Activated T-helper 17 cell treated with anti-CD3 and anti-CD28 coated beads, Interleukin-2, amount 50 U/mL, for 72 hours (primary cell): ENCODE measurements around the gene C1orf174. TPM values are rescaled to one million over a fixed set of nuclear protein-coding genes. Genes with fewer than 3 reads are reported as not detected.

Experiments
- ATAC-seq: fragments of 150-1000 bp; cut with Tn5 transposase; replicated peaks from 2 replicates; pipeline ENCODE4 v1.10.0; 2021; ENCODE audit warnings: mild to moderate bottlenecking, moderate library complexity
- H3K27ac Mint-ChIP-seq: one replicate; pipeline ENCODE4 v1.8.0; 2022; ENCODE audit warnings: mixed read lengths
- H3K27me3 Mint-ChIP-seq: one replicate; pipeline ENCODE4 v1.8.0; 2022; ENCODE audit warnings: mixed read lengths
- H3K36me3 Mint-ChIP-seq: one replicate; pipeline ENCODE4 v1.8.0; 2022; ENCODE audit warnings: low read depth, mild to moderate bottlenecking, mixed read lengths
- H3K4me1 Mint-ChIP-seq: one replicate; pipeline ENCODE4 v1.8.0; 2022; ENCODE audit warnings: mixed read lengths
- H3K4me3 Mint-ChIP-seq: one replicate; pipeline ENCODE4 v1.8.0; 2022; ENCODE audit warnings: mild to moderate bottlenecking, mixed read lengths
- H3K9me3 Mint-ChIP-seq: one replicate; pipeline ENCODE4 v1.8.0; 2022; ENCODE audit warnings: mixed read lengths
- total RNA-seq, 2 donors: library from RNA; stranded (reverse); gene quantifications; one replicate each; pipeline ENCODE4 v1.2.3, GENCODE V29; 2022

Gene C1orf174
- 10 to 100 TPM; 25.1 to 33.2 TPM for total RNA-seq

DNA sequence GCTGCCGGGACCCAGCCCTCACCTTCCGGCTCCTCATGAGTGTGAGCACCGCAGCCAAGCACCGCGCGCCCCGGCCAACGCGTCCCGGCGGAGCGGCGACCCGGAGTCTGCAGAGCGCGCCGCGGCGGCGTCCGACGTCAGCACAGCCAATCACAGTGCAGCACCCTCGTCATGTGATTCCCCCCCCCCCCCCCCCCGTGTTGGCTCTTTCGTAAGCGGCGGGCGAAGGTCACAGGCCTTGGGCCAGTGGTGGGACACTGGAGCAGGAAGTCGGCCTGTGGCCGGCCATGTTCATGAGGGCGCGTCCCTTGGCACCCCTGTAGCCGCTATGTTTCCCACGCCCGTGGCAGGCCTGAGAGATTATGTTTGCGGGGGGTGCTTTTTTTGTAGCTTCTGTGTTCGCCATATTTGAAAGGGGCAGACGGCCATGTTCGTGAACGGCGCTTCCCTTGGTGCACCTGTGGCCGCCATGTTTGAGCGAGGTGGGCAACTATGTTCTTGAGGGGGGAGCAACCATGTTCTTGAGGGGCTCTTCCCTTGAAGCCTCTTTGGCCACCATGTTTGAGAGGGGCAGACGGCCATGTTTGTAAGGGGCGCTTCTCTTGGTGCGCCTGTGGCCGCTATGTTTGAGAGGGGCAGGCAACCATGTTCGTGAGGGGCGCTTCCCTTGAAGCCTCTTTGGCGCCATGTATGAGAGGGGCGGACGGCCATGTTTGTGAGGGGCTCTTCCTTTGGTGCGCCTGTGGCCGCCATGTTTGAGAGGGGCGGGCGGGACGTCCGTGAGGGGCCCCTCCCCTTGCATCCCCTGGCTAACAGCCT lies at the start of gene C1orf174:
TSS of gene C1orf174 (minus strand) at position 123 of the 819 bp plus-strand sequence. CDS start at position 37, 86 bp downstream.
- peak within 1 kb of the TSS; percentile 98 for H3K4me3 Mint-ChIP-seq
- peaks cover 37% of the 10 kb centered on the region for H3K36me3 Mint-ChIP-seq
- H3K27ac Mint-ChIP-seq: peak within 1 kb of the TSS; percentile 99
- peaks cover 4% of the 10 kb centered on the region for H3K9me3 Mint-ChIP-seq
- H3K27me3 Mint-ChIP-seq: no peaks in the 10 kb centered on the region
- ATAC-seq: peak; percentile 77
- peaks cover 27% of the 10 kb centered on the region for H3K4me1 Mint-ChIP-seq

DNA sequence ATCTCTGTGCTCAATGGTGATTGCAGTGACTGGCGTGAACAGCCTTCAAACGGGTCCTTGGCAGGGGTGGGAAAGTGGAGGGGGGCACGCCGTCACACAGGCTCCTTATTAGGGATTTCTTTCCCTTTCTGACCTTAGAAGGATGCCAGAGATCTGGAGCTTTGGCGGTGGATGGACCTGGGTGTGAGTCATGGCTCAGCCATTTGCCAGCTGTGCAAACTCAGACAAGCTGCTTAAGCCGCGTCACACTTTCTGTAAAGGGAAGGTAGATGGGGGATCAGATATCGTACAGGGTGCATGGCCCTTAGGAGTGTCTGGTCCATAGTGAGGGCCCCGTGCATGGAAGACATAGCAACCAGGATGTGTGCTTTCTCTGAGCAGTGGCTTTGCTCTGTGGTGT lies 48.3 kb upstream of the C1orf174 start:
- no peak for ATAC-seq
- Mint-ChIP-seq H3K4me3 (no peak overlapping the region), H3K27me3 (peaks cover 24% of the 10 kb centered on the region), H3K4me1 (no peaks in the 10 kb centered on the region), H3K9me3 (no peaks in the 10 kb centered on the region), H3K27ac (no peak overlapping the region), H3K36me3 (no peaks in the 10 kb centered on the region)

DNA sequence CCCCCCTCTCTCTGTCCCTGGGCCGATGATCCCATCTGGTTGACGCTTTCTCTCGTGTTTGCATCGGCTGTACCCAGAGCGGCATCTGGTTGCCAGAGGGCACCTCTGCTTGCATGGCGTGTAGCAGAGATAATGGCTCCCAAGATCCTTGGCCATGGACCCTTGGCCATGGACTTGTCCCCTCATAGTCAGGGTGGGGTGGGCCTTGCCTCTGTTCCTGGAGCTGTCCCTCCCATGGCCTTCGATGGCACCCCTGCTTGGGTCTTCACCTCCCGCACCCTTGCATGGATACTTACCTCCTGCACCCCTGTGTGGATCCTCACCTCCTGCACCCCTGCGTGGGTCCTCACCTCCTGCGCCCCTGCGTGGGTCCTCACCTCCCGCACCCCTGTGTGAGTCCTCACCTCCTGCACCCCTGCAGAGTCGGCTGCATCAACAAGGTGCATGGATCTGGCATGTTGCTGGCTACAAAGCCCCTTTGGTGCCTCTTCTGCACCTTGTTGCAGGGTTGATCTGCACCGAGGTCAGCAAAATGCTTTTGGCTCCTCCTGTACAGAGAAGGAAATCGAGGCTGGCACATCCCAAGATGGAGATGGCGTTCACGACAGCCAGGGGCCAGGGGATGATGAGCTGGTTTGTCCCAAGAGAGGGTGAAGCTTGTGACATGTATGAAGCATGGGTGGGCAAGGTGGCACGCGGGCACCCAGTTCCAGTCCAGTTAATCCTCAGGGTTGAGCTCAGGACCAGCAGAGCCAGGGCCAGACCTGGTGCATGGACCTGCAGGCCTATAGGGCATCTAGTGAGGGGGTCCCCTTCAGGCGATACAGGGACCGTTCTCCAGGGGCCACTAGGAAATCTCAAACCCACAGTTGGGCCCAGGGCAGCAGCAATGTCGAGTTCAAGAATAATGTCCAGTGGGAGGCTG lies 46.1 kb upstream of the C1orf174 start:
- Mint-ChIP-seq H3K4me3 (no peak overlapping the region), H3K4me1 (no peaks in the 10 kb centered on the region), H3K9me3 (no peaks in the 10 kb centered on the region), H3K27me3 (peaks cover 30% of the 10 kb centered on the region), H3K36me3 (no peaks in the 10 kb centered on the region), H3K27ac (no peak overlapping the region)
- ATAC-seq: no peak

DNA sequence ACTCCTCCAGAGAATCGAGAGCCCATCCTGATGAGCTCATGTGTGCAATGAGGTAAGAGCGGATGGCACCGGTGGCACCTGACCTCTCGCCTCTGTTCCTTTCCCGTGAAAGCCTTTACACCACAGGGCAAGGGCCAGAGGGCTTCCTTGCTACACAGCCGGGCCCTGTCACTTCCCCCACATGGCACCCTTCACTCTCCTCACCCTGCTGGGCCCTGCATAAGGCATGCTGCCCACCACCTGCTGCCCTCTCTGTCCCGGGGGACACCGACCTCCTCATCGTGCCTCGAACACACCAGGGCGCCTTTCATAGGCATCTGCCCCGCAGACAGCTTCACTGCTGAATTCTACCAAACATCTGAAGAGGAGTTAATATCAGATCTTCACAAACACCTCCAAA lies 45.1 kb upstream of the C1orf174 start:
- no peaks in the 10 kb centered on the region for H3K4me1 Mint-ChIP-seq
- no peaks in the 10 kb centered on the region for H3K9me3 Mint-ChIP-seq
- no peak for ATAC-seq
- H3K27me3 Mint-ChIP-seq: peaks cover 26% of the 10 kb centered on the region
- H3K27ac Mint-ChIP-seq: no peak overlapping the region
- H3K4me3 Mint-ChIP-seq: no peak overlapping the region
- no peaks in the 10 kb centered on the region for H3K36me3 Mint-ChIP-seq

DNA sequence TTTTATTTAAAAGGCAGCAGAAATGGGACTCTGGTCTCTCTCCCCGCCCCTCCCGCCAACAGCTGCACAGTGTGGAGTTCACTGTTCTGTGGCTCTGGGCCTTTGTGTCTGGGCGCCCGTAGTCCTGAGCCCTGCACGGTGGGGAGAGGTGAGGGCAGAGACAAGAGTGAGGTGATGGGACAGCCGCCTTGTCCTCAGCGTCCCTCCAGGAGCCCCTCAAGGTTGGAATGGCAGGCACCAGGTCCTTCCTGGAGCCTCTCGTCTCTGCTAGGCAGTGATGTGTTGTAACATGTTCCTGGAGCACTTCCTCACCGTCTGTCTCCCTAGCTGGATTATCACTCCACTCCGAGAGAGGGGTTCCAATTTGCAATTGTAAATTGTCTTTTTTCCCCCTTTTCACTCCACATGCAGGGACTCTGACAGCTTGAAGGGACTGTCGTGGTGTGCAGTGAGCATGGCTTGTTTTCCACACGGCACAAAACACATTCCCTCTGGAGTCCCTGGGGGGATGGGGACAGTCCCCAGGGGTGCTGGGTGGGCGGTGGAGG lies 44.6 kb upstream of the C1orf174 start:
- no peak for ATAC-seq
- Mint-ChIP-seq H3K4me1 (no peaks in the 10 kb centered on the region), H3K4me3 (no peak overlapping the region), H3K9me3 (no peaks in the 10 kb centered on the region), H3K27me3 (peaks cover 23% of the 10 kb centered on the region), H3K27ac (no peak overlapping the region), H3K36me3 (no peaks in the 10 kb centered on the region)

DNA sequence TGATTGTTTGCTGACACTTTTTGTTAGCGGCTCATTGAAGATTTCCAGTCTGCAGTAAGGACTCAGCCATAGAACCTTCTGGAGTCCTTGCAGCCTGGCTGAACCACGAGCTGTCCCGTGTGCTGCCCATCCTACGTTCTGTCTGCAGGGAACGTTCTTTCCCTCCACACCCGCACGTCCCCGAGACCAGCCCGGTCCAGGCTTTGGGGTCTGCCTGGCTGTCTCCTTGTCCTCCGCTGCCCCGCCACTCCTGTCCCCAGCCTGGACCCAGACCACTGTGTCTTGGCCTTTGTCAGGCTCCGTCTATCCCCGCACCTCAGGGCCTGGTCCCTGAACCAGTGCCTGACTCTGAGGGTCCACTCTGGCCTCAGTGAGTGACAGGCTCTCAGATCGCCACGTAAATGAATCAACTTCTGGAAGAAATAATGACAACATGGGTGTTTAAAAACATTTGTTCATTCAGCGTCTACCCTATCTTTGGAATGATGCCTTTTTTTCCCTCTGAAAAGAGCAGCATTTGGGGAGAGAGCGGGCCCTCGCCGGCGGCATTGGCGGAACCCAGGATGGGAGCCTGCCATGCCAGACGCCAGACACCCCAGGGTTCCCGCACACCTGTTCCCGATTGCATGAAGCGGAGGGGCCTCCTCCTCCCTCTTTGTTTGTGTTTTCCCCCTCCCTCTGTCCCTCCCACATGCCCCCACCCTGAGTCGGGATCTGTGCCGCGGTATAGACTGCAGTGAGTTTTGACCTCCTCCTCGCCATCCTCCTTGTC lies 43.9 kb upstream of the C1orf174 start:
- no peak for ATAC-seq
- Mint-ChIP-seq H3K4me1 (no peaks in the 10 kb centered on the region), H3K27me3 (peaks cover 26% of the 10 kb centered on the region), H3K27ac (no peak overlapping the region), H3K9me3 (no peaks in the 10 kb centered on the region), H3K36me3 (no peaks in the 10 kb centered on the region), H3K4me3 (no peak overlapping the region)

DNA sequence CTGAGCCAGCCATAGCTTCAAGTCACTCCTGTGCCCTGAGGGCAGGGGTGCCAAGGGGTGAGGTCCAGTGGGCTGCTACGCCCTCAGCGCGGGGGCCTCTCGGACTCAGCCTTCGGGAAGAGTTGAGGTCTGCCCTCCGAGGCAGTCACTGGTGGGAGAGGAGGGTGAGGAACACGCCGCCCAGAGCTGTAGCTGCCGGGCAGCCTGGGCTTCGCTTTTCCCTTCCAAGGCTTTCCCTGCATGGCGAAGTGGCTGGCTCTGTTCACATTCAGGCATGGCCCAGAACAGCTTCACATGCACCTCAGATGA lies 43.0 kb upstream of the C1orf174 start:
- Mint-ChIP-seq H3K27ac (no peak overlapping the region), H3K27me3 (peaks cover 27% of the 10 kb centered on the region), H3K36me3 (no peaks in the 10 kb centered on the region), H3K4me3 (no peak overlapping the region), H3K4me1 (no peaks in the 10 kb centered on the region), H3K9me3 (peaks cover 4% of the 10 kb centered on the region)
- no peak for ATAC-seq

DNA sequence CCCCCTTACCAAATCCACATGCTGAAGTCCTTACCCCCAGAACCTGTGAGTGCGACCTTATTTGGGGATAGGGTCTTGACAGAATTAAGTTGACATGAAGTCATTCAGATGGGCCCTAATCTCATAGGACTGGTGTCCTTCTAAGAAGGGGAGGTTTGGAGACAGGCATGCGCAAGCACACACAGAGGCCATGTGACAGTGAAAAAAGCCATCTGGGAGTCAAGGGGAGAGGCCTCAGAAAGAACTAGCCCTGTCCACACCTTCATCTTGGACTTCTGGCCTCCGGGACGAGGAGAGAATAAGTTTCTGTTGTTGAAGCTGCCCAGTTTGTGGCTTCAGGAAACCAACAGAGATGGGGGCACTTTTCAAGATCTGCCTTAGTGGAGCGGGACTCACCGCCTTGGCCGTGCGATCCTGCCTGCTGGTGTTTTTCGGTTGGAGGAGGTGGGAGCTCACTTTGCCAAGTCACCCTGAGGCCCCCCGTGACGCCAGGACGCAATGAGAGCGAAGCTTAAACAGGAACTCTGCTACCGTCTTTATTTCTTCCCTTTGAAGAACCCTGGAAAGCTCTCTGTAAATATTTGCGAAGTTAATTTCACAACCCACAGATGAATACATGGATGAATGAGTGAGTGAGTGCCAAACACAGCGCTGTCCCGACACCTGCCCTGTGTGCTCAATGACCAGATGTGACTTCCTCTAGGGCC lies 42.5 kb upstream of the C1orf174 start:
- Mint-ChIP-seq H3K9me3 (peaks cover 5% of the 10 kb centered on the region), H3K4me1 (no peaks in the 10 kb centered on the region), H3K27ac (no peak overlapping the region), H3K36me3 (no peaks in the 10 kb centered on the region), H3K4me3 (no peak overlapping the region), H3K27me3 (peaks cover 25% of the 10 kb centered on the region)
- no peak for ATAC-seq

DNA sequence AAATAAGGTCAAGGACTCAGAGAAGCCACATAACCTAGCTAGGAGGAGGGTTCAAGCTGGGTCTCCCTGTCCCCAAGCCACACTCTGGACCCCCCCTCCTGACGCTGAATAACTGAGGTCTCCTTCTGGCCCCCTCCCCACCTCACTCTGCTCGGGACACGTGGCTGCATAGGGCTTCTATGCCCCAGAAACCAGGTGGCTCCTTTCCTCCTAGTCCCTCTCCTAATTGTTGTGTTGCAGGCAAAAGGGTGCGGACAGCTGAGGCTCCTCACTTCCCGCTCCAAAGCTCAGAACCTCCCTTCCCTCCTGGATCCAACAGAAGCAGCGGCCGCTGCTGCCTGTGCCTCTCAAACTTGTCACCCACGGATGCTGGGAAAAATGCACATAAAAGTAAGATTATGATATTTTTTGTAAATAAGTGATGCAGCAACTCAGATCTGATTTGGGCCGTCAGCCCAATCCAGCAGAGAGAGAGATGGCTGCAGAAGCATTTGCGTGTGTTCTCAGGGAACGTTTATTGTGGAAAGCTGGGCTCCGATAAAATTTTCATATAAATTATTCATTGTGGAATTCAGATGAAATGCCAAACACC lies 40.8 kb upstream of the C1orf174 start:
- Mint-ChIP-seq H3K4me1 (no peaks in the 10 kb centered on the region), H3K9me3 (peaks cover 7% of the 10 kb centered on the region), H3K27me3 (peaks cover 23% of the 10 kb centered on the region), H3K4me3 (no peak overlapping the region), H3K36me3 (no peaks in the 10 kb centered on the region), H3K27ac (no peak overlapping the region)
- ATAC-seq: no peak

DNA sequence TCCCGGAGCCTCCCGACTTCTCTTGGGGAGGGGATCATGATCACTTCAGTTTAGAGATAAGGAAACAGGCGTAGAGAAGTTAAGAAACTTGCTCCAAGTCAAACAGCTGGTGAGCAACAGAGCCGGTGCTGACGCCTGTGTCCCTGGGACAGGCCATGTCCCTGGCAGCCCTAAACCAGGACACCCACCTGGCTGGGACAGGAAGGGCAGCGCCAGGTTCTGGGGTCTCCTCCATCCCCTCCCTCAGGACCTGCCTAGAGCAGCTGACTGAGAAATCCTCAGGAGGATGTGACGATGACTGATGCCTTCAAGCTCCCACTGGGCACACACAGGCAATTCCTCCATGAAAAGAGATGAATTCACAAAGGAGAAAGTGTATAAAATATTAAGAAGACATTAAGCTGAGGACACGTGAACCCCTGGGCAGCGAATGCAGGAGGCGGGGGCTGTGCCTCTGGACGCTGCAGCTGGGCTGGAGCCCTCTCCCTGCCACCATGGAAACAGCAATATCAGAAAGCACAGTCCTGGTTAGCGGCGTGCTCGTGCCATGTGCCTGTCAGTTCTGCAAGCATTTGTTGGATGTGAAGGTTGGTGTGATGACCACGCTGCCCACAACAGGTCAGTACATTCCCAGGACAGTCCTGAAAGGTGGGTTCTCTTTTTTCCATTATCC lies 40.1 kb upstream of the C1orf174 start:
- H3K36me3 Mint-ChIP-seq: no peaks in the 10 kb centered on the region
- peaks cover 26% of the 10 kb centered on the region for H3K27me3 Mint-ChIP-seq
- no peak for ATAC-seq
- H3K27ac Mint-ChIP-seq: no peak overlapping the region
- no peaks in the 10 kb centered on the region for H3K4me1 Mint-ChIP-seq
- H3K9me3 Mint-ChIP-seq: peaks cover 7% of the 10 kb centered on the region
- H3K4me3 Mint-ChIP-seq: no peak overlapping the region

DNA sequence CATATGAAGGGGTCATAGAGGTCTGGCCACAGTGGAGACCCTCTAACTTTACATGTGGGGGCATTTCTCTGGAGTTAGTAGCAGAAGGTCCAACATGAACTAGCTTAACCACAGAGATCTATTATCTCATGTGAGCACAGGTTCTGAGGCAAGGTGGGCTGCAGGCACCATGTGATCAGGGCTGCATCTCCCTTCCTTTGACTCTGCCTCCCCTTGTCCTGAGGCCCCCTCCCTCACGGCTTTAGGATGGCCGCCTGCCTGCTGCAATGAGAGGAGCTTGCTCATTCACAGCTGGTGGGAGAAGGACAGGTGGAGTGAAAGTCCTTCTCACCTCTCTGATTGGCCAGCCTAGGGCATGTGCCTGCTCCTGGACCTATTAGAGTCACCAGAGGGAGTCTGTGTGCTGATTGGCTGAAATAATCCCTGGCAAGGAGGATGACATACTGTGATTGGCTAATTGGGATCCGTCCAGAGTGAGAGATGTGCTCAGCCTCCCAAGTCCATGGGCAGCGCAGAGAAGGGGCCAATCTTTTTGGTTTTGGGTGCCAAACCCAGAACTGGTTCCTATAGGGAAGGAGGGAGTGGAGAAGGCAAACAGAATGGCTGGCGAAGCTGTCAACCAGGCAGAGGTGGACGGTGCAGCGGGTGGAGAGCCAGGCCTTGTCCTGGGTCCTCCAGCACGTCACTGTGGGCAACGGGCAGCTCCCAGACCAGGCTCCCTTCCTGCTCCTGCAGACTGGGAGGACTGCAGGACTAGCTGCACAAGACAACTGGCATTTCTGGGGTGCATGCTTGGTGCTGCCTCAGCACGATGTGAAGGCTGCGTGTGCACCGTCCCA lies 39.4 kb upstream of the C1orf174 start:
- no peaks in the 10 kb centered on the region for H3K36me3 Mint-ChIP-seq
- no peak overlapping the region for H3K27ac Mint-ChIP-seq

DNA sequence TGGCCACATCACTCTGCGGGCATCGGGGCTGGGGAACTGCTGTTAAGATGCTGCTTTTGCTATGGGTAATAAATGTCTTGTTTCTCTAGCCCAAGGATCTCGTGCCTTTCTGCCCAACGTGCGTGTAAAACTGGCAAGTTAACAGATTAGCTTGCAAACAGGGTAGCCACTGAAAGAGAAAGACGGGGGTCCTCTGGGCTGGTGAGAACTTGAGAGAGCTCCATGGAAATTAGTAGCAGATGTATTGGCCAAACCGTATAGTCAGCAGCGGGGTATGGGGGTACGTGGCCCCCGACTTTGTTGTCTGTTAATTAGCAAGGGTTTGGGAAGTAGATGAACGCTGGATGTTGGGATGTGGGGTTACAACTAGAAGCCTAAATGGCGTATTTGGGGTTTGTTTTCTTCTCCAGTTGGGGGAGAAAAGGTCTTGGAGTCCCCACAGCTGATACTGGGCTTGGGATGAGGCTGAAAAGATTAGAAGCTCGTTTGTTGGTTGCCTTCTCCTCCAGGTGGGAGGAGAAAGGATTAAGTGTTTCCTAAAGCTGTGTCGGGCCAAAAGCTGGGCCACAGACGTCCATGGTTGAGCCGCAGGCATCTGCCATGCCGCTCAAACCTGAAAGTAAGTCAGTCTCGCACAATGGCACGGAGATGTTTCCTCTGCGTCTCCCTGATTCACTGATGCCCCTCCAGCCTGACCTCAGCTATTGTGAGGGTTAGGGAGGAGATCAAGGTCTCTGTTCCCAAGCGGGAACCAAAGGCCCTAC lies 32.3 kb upstream of the C1orf174 start:
- H3K27ac Mint-ChIP-seq: no peak overlapping the region
- no peaks in the 10 kb centered on the region for H3K36me3 Mint-ChIP-seq
- peaks cover 14% of the 10 kb centered on the region for H3K27me3 Mint-ChIP-seq
- peaks cover 5% of the 10 kb centered on the region for H3K9me3 Mint-ChIP-seq
- no peak for ATAC-seq
- no peak overlapping the region for H3K4me3 Mint-ChIP-seq
- peaks cover 10% of the 10 kb centered on the region for H3K4me1 Mint-ChIP-seq

More for the DNA sequence above, 39.4 kb upstream of the C1orf174 start:
- ATAC-seq: no peak
- Mint-ChIP-seq H3K27me3 (peaks cover 30% of the 10 kb centered on the region), H3K4me3 (no peak overlapping the region), H3K4me1 (no peaks in the 10 kb centered on the region), H3K9me3 (peaks cover 7% of the 10 kb centered on the region)
